HepG2 (cell line): ENCODE data around the gene GFER.

Source experiments
- BHLHE40 ChIP-seq: IDR thresholded peaks from 2 replicates; pipeline ENCODE4 v1.6.1; 2011; ENCODE audit warnings: low read length, improper control_type of control experiment
- POLR2A ChIP-seq, 2 experiments: IDR thresholded peaks; 2 replicates each; pipeline ENCODE4 v1.6.1; 2011; ENCODE audit warnings: low read depth in 2 of 2, low read length in 2 of 2, mild to moderate bottlenecking in 1 of 2, moderate library complexity in 1 of 2; ENCODE audit not compliant: insufficient read depth in 1 of 2
- ZNF354B ChIP-seq: sonication (generic); formaldehyde crosslinking; IDR thresholded peaks from 2 replicates; pipeline ENCODE4 v1.8.0; 2022; ENCODE audit warnings: mild to moderate bottlenecking, missing genetic modification reagents

- no peak for TF ChIP-seq BHLHE40
- TF ChIP-seq POLR2A (IDR thresholded peaks at IDR 0.05; ENCODE audit: insufficient read depth in 1 of 2, low read depth in 2 of 2, low read length in 2 of 2), result no peak
- no peak for TF ChIP-seq ZNF354B
These were observed 33.4 kb upstream of the GFER start for GRCh38 chr16:1950559-1950958.
